Nucleus accumbens (tissue), 56 donors: ENCODE data around the gene KCNE5.
"Not testable (repeated sequence)": the region's sequence is repeated elsewhere in the genome, so short reads cannot be mapped to it uniquely, and the experiment has no call there.

Experiments
- DNase-seq, 56 donors: peaks; one replicate each; lab custom pipeline; 2025; lab: John Stamatoyannopoulos, UW

The KCNE5 gene

GRCh38 chrX:109624641-109625616, at the start of gene KCNE5:
TSS of gene KCNE5 (minus strand) at chrX:109625172. CDS start at chrX:109625020, 152 bp downstream.
- DNase-seq, result peak in 23 of 56 donors; percentile 1 to 27 (median 7)

- DNase-seq, result no peak
Measured at GRCh38 chrX:109672239-109672638, 47.3 kb upstream of the KCNE5 start.

- DNase-seq, result not testable (repeated sequence)
Measured at GRCh38 chrX:109671170-109671569, 46.2 kb upstream of the KCNE5 start.

GRCh38 chrX:109667986-109668385, 43.0 kb upstream of the KCNE5 start:
- no peak for DNase-seq

GRCh38 chrX:109660435-109661143, 35.6 kb upstream of the KCNE5 start:
- DNase-seq, result no peak

GRCh38 chrX:109658391-109658790, 33.4 kb upstream of the KCNE5 start:
- DNase-seq, result no peak

- DNase-seq, result not testable (repeated sequence)
Measured at GRCh38 chrX:109657364-109657763, 32.4 kb upstream of the KCNE5 start.

- DNase-seq, result no peak
Measured at GRCh38 chrX:109656774-109657173, 31.8 kb upstream of the KCNE5 start.

- no peak for DNase-seq
Measured at GRCh38 chrX:109655502-109656201, 30.7 kb upstream of the KCNE5 start.

- no peak for DNase-seq
Measured at GRCh38 chrX:109654516-109655109, 29.6 kb upstream of the KCNE5 start.

- DNase-seq, result not testable (repeated sequence)
Measured at GRCh38 chrX:109644671-109645070, 19.7 kb upstream of the KCNE5 start.

GRCh38 chrX:109643687-109644086, 18.7 kb upstream of the KCNE5 start:
- DNase-seq, result no peak

GRCh38 chrX:109638158-109638557, 13.2 kb upstream of the KCNE5 start:
- no peak for DNase-seq

GRCh38 chrX:109637477-109637876, 12.5 kb upstream of the KCNE5 start:
- DNase-seq, result not testable (repeated sequence)

- no peak for DNase-seq
Measured at GRCh38 chrX:109635146-109635545, 10.2 kb upstream of the KCNE5 start.

GRCh38 chrX:109632906-109633504, 8.0 kb upstream of the KCNE5 start:
- peak in 7 of 56 donors; percentile 0 to 6 (median 2) for DNase-seq

GRCh38 chrX:109629310-109629709, 4.3 kb upstream of the KCNE5 start:
- DNase-seq, result peak in 9 of 56 donors; percentile 0 to 6 (median 1)

- no peak for DNase-seq
Measured at GRCh38 chrX:109626637-109627036, 1.7 kb upstream of the KCNE5 start.

GRCh38 chrX:109623997-109624396, 975 bp downstream of the KCNE5 start:
- peak in 24 of 56 donors; percentile 0 to 61 (median 12) for DNase-seq

GRCh38 chrX:109622270-109622669, 2.7 kb downstream of the KCNE5 start:
- no peak for DNase-seq
